Iris pigment epithelial cell (primary cell): ENCODE measurements around the gene LPAR1.
A peak's percentile ranks its signal among the peaks of the same experiment; 100 is the strongest.
"Not testable (repeated sequence)": the region's sequence is repeated elsewhere in the genome, so short reads cannot be mapped to it uniquely, and the experiment has no call there.

ENCODE experiments used
- DNase-seq: peaks from one replicate; pipeline ENCODE4 v3.0.0-alpha.2; 2011; ENCODE audit warnings: low read depth

LPAR1 gene, protein sequence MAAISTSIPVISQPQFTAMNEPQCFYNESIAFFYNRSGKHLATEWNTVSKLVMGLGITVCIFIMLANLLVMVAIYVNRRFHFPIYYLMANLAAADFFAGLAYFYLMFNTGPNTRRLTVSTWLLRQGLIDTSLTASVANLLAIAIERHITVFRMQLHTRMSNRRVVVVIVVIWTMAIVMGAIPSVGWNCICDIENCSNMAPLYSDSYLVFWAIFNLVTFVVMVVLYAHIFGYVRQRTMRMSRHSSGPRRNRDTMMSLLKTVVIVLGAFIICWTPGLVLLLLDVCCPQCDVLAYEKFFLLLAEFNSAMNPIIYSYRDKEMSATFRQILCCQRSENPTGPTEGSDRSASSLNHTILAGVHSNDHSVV

DNA sequence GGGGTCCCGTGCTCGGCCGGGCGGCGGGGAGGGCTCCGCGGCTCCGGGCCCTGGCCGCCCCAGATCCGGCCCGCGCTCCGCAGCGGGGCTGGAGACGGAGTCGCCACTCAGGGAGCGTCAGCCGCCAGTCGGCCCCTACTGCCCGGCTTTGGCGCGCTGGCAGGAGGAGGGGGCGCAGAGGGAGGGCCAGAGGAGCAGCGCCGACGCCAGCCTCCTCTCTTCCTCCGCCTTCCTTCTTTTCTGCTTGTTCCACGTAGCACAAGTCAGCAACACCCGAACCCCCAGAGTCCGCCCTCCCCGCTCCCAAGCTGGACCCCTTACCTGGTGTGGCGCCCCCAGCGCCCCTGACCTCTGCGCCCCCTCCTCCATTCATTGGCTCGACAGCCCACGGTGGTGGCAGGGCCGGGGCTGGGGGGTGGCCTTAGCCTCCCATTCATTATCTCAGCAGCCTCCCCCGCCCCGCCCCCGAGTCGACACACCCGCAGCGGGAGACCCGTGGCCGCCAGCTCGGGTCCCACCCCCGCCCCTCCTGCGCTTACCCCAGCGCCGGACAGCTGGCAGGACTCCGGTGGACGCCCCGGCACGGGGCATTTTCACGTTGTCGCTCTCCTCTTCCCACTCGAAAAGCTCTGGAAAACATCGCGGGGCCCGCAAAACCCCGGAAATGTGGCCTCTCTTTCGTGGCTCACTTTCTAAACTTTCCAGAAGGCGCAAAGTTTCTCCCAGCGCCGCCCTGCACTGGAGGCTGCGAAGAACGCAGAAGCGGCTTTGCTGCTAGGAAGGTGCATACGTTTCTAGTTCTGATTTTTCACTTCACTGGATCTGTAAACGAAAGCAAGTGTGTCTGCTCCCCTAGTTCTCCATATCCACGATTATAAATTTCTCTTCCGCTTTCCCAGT lies at the start of gene LPAR1:
Gene LPAR1, minus strand, starts transcription at position 140 of the 900 bp plus-strand sequence. CDS start 66,353 bp downstream, outside the sequence.
- DNase-seq, result peak; percentile 60

DNA sequence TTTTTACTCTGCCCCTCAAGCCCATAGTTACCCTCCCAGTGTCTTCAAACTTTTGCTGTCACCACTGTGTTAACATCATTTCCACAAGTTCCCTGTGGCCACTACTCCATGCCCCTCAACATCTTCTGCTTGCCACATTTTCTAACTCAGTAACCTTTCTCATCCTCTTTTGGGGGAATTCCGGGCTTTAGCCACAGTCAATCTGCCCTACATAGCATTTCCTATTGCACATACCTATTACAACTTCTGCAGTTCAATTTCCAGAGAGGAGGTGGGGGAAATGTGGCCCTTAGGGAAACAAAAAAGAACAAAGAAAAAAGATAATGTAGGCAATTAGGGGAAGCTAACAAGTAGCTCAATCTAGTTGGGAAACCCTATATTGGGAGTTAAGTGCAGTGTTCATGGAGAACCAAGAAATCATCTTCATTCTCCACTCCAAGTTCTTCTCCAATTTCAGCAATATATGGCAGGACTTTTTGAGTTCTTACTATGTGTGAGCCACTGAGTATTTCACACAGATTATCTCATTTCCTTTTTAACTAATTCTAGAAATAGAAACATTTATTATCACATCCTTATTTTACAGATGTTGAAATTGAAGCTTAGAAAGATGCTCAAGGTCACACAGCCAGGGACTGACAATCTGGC lies 40.2 kb upstream of the LPAR1 start:
- peak; percentile 65 for DNase-seq

DNA sequence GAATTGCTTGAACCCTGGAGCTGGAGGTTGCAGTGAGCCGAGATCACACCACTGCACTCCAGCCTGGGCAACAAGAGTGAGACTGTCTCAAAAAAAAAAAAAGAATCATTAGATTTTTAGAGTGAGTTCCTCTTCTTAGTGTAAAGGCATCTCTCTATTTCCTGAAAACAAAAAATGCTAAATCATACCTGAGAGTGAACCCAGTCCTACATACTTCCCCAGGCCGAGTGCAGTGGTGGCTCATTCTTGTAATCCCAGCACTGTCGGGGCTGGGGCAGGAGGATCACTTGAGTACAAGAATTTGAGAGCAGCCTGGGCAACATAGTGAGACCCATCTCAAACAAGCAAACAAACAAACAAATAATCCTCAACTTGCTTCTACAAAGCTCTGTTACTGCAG lies 38.2 kb upstream of the LPAR1 start:
- no peak for DNase-seq

DNA sequence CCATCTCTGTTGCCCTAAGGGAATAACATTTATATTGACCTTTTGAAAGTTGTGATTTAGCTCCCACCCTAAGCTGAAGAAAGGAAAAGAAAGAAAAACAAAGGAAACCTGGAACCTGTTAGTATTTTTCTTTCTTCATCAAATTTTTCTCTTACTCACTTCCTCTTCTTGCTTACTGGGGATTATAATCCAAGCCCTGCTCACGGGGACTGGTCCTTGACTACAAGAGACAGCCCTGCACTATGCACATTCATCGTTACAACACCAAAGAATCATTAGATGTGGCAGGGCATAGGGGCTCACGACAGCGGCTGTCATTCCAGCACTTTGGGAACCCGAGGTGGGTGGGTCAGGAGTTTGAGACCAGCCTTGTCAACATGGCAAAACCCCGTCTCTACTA lies 37.8 kb upstream of the LPAR1 start:
- DNase-seq, result no peak

DNA sequence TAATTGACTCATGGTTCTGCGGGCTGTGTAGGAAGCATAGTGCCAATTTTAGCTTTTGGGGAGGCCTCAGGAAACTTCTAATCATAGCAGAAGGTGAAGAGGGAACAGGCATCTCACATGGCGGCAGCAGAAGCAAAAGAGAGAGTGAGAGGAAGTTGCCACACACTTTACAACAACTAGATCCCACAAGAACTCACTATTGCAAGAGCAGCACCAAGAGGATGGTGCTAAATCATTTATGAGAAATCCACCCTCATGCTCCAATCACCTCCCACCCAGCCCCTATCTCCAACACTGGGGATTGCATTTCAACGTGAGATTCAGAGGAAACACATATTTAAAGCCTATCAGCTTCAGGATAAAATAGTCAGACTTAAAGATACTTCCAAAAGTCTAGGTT lies 36.1 kb upstream of the LPAR1 start:
- DNase-seq, result peak; percentile 51

DNA sequence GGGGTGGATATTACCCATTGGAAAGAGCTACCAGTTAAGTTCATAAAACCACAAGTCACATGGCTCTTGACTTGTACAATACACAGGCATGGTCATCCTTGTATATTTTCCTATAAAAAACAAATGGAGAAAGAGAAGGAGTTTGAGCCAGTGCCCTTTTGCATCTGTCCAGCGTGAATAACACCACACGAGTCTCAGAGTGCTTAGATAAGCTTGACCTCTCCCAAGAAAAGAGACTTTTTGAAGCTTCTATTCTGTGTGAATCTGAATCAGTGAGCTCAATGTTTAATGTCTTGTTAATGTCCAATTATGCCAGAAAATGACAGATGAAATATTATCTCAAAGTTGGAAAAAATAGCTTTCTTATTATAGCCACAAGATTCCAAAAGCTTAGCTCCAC lies 30.9 kb upstream of the LPAR1 start:
- DNase-seq, result no peak

DNA sequence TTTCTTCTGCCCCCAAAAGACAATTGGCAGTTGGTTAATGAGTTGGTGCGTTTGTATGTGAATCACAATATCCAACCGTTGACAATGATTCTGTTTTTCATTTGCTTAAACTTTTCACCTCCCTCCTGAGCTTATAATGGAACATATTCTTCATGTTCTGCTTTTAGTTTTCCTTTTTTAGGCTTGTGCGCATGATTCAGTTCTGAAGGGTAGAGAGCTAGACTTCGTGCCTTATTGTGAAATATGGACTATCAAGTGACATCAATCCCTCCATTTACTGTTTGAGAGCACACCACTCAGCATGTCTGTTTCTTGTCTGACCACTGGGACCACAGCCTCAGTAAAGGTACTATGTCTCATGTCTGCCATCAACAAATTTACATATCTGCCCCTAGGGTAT lies 30.5 kb upstream of the LPAR1 start:
- DNase-seq, result peak; percentile 64

DNA sequence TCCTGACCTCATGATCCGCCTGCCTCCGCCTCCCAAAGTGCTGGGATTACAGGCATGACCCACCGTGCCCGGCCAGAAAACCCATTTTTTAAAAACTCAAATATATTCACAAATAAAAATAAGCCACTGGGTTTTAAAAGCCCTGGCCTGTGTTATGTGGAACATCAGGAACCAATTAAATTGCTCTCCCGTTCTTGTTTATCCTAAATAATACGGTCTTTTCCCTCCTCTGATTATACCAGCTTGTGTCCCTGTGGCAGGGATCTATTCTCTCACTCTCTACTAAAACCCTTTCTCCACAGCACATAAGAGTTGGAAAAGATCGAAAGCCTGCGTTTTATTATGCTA lies 30.1 kb upstream of the LPAR1 start:
- peak; percentile 5 for DNase-seq

DNA sequence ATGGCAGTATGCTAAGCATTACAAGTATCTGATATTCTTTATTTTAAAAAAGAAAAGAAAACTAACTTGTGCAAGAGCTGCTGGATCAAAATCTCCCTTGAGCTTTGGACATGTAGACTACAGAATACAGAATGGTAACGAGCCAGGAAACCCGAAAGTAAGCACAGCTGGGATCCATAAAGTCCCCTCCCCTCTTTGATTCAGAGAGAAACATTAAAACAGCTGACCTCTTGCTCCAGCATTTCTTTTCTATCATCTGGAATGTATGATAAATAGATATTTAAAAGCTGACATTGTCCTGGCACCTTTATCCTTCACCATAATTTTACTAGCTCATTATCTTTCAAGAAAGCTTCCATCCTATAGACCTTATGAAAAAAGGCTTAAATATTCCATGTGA lies 28.2 kb upstream of the LPAR1 start:
- peak; percentile 5 for DNase-seq

DNA sequence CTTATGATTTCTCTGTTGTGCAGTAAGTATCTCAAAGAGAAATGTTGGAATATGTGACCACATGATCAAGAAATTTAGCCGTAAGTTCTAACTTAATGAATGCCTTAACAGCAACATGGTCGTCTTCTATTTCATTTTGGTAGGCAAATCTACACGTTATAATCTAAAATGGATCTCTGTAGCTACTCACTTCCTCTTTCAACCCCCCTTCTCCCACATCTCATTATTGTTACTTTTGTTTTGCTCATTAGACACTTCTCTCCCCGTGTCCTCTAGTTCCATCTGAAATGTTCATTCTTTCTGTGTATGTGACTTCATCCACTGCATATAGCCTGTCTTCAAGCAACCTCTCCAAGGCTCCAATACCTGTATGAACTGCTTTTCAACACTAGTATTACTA lies 27.1 kb upstream of the LPAR1 start:
- DNase-seq, result no peak

DNA sequence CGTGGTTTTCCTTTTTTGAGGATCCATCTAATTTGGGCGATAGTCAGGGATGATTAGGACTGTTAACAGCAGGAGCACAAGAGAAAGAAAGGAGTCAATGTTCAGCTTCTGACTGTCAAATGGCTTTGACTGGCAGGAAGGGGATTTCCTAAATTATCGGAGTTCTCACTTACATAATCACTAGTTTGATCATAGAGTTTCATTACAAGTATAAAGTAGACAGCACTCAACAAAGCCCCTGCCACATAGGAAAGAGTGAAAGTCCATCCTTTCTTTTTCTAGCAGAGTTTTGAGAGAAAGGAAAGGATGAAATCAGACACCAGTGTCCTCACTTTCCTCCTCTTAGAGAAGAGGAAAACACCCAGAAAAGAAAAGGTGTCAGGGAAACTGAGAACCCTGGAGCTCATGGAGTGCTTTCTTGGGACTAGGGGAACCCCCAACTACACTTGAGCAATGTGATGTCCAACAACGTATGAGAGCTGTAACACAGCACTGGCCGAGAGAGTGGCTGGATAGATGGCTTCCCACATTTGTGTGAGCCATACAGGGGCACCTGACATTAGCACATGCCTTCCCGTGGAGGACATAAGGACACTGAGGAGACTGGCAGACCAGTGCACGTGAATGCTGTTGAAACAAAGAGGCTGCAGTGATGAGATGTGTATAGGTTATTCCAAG lies 26.0 kb upstream of the LPAR1 start:
- DNase-seq, result no peak

DNA sequence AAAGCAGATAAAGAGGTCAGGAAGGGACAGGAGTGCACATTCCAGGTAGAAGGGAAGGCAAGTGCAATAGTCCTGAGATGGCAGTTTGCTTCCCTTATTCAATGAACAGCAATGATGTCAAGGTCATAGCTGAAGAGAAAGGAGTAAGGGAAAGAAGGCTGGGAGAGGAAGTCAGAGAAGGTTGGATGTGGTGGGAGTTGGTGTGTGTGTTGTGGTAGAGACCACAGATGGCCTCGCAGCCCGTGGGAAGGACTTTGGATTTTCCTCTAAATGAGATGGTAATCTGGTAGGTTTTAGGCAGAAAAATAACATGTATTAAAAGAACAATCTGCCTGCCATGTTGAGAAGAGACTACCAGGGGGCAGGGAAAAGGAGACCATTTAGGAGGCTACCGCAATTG lies 25.1 kb upstream of the LPAR1 start:
- DNase-seq, result no peak

DNA sequence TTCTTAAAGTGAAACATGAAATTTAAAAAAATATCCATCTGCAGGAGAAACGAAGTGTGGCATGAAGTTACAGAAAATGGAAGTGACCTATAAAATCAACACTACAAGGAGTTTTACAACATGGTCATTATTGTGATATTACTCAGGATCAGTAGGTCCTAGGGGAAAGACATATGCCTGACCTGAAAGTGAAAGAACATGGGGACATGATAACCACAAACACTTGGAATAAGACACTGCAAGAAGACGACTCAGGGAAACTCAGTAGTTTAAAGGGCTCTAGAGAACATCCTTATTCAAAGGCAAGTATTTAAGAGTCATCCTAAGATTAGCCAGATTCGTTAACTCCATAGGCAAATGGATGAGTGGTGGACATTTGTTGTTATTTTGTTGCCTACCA lies 19.9 kb upstream of the LPAR1 start:
- DNase-seq, result no peak

DNA sequence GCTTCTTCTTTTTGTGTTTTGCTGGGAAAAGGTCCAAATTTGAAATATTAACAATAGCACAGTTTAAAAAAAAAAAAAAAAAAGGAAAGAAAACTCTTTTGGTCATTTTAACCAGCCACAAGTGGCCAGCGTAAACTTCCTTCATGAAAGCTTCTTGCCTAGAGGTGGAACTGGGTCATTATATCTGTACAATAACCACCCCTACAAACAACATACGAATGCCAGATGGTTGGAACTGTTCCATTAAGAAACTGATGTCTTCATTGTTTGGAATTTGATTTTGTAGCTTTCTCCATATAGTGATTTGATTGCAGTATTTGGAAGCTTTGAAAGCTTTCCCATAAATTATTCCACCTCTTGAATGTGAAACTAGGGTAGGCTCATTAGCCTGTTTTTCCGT lies 18.3 kb upstream of the LPAR1 start:
- peak; percentile 71 for DNase-seq

DNA sequence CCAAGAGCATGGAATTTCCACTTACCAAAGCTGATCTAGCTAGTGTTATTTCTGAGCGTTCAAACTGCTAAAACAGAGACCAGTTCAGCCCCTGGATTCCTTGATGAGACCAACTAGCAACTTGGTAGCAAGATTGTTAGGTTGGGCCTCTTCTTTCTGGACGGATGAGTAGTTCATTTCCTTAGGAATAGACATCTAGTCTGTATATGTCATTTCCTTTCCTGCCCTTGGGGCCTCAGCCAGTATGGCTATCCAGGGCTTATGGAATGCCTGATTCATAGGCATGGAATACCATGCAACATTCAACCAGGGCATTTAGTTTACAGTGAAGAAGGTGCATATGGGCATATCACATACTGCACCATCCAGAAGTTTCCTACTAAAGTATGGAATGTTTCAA lies 14.5 kb upstream of the LPAR1 start:
- peak; percentile 50 for DNase-seq

DNA sequence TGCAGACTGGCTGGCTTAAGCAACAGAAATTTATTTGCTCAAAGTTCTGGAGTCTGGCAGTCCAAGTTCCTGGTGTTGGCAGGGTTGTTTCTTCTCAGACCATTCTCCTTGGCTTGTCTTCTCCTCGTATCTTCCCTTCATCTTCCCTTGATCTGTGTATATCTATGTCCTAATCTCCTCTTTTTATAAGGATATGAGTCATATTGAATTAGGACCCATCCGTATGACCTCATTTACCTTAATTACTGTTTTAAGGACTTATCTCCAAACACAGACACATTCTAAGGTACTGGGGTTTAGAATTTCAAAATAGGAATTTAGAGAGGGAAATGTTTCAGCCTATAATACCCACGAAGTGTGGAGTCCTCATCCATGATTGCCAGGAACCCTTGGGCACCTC lies 13.1 kb upstream of the LPAR1 start:
- no peak for DNase-seq

DNA sequence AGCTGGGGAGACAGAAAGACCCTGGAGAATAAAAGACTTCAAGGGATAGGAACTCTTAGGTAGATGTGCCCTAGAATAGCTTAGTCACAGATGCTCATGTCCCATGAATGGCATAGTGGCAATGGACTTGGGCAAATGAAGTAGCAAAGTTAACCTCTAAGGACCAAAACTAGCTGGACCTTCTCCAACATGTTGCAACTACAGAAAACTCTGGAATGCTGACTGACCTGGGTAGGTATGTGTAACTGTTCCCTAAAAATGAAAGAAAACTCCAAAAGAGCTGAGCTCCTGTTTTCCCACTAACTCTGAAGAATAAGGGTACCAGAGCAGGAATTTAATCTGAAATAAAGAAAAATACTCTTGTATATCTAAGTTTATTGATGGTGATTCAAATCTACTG lies 12.5 kb upstream of the LPAR1 start:
- peak; percentile 38 for DNase-seq

DNA sequence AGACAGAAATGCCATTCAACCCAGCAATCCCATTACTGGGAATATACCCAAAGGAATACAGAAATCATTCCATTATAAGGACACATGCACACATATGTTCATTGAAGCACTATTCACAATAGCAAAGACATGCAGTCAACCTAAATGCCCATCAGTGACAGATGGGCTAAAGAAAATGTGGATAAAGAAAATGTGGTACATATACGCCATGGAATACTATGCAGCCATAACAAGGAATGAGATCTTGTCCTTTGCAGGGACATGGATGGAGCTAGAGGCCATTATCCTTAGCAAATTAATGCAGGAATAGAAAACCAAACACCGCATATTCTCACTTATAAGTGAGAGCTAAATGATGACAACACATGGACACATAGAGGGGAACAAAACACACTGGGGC lies 9.0 kb upstream of the LPAR1 start:
- DNase-seq, result not testable (repeated sequence)

DNA sequence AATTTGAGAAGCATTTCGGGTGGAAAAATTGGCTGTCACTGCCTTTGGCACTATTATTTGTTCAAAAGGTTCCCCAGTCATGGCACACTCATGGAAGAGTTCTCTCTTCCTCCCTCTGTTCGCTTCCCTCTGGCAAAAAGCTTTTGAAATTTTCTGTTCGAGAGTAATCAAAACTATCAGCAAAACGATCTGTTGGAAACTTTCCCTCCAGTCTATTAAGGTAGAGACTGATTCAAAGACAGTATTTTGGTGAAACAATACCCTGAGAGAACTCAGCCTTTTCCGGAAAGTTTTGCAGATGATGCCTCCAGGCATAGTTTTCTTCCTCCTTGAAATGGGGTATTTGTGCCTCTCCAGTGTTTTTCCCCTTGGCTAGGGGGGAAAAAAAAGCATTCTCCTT lies 3.6 kb upstream of the LPAR1 start:
- DNase-seq, result no peak

DNA sequence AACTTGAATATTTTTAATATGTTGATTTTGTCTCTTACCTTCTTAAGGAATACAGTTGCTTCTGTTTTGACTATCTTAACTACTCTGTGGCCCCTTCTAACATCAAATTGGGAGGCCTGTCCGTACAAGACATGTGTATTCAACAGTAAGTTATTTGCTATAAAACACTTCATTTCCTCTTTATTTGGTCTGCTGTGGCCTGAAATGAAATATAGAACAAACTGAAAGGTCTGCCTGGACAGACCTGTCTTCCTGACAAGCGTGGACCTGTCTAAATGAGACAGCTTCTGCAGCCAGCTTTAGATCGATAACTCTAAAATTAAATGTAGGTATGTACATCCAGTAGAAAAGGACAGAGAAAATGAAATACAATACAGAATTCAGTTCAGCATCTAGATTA lies 2.2 kb upstream of the LPAR1 start:
- no peak for DNase-seq

DNA sequence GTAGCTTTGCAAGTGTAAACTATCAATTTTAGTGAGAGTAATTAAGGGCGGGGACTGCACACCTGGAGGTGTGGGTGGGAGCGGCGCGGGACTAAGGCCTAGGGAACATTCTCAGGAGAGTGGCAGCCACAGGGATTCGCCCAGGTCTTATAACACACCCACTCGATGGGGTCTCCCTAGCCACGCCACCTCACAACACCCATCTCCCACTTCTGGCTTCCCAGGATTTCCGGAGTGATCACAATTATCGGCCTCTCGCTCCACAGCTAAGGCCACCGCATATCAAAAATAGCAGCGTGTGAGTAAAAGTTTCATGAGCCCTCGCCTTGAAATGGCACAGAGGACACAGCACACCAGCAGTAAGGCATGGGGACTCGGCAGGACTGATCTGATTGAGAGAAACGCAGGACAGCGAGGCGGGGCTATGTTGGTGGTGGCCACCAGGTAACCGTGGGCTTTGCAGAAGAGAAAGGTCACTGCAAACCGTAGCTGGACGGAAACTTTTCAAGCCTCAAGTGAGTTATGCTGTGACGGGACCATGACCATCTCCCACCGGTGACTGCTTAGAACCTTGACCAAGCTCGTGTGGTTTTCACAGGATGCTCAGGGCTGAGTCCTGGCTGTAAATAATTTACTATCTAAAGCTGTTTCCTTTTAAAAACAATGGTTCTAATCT lies 1.1 kb upstream of the LPAR1 start:
- no peak for DNase-seq
